Measurements from ENCODE around the gene NME9. TPM values are rescaled to one million over a fixed set of nuclear protein-coding genes. Genes with fewer than 3 reads are reported as not detected.

Gene NME9
- polyA plus RNA-seq, 2 donors: 0.06 to 0.12 TPM

- WGBS, 2 donors: 89 to 95% methylated on average over 7 of the region's 7 CpGs
- no peaks in the 10 kb centered on the region for H3K36me3 ChIP-seq (ENCODE audit: control insufficient read depth in 2 of 2, insufficient read depth in 2 of 2, low read length in 1 of 2)
Measured at GRCh38 chr3:138373087-138373735, 43.6 kb upstream of the NME9 start.

GRCh38 chr3:138371070-138371965, 41.7 kb upstream of the NME9 start:
- Histone ChIP-seq H3K36me3 (ENCODE audit: control insufficient read depth in 2 of 2, insufficient read depth in 2 of 2, low read length in 1 of 2) (no peaks in the 10 kb centered on the region), H3K9me3 (ENCODE audit: control insufficient read depth in 2 of 2, insufficient read depth in 1 of 2, low read depth in 1 of 2, low read length in 1 of 2) (no peaks in the 10 kb centered on the region), H3K4me3 (ENCODE audit: low read depth in 1 of 2, low read length in 2 of 2) (no peak overlapping the region), H3K4me1 (ENCODE audit: control insufficient read depth in 2 of 2, insufficient read depth in 2 of 2, low read length in 1 of 2) (no peaks in the 10 kb centered on the region), H3K27me3 (ENCODE audit: control insufficient read depth in 1 of 2, insufficient read depth in 2 of 2, low read length in 2 of 2) (no peaks in the 10 kb centered on the region), H3K27ac (ENCODE audit: low read depth in 2 of 2, low read length in 1 of 2) (no peak overlapping the region)
- 83 to 84% methylated on average over 9 of the region's 9 CpGs for WGBS, 2 donors

More at GRCh38 chr3:138373087-138373735, 43.6 kb upstream of the NME9 start:
- Histone ChIP-seq H3K4me3 (ENCODE audit: low read depth in 1 of 2, low read length in 2 of 2) (no peak overlapping the region), H3K27me3 (ENCODE audit: control insufficient read depth in 1 of 2, insufficient read depth in 2 of 2, low read length in 2 of 2) (no peaks in the 10 kb centered on the region), H3K4me1 (ENCODE audit: control insufficient read depth in 2 of 2, insufficient read depth in 2 of 2, low read length in 1 of 2) (no peaks in the 10 kb centered on the region), H3K9me3 (ENCODE audit: control insufficient read depth in 2 of 2, insufficient read depth in 1 of 2, low read depth in 1 of 2, low read length in 1 of 2) (no peaks in the 10 kb centered on the region), H3K27ac (ENCODE audit: low read depth in 2 of 2, low read length in 1 of 2) (no peak overlapping the region)

GRCh38 chr3:138370321-138370720, 40.7 kb upstream of the NME9 start:
- Histone ChIP-seq H3K36me3 (ENCODE audit: control insufficient read depth in 2 of 2, insufficient read depth in 2 of 2, low read length in 1 of 2) (no peaks in the 10 kb centered on the region), H3K9me3 (ENCODE audit: control insufficient read depth in 2 of 2, insufficient read depth in 1 of 2, low read depth in 1 of 2, low read length in 1 of 2) (no peaks in the 10 kb centered on the region), H3K27me3 (ENCODE audit: control insufficient read depth in 1 of 2, insufficient read depth in 2 of 2, low read length in 2 of 2) (no peaks in the 10 kb centered on the region), H3K4me1 (ENCODE audit: control insufficient read depth in 2 of 2, insufficient read depth in 2 of 2, low read length in 1 of 2) (no peaks in the 10 kb centered on the region), H3K27ac (ENCODE audit: low read depth in 2 of 2, low read length in 1 of 2) (no peak overlapping the region), H3K4me3 (ENCODE audit: low read depth in 1 of 2, low read length in 2 of 2) (no peak overlapping the region)
- WGBS, 2 donors: 85% methylated on average over 8 of the region's 8 CpGs

- no peaks in the 10 kb centered on the region for H3K9me3 ChIP-seq (ENCODE audit: control insufficient read depth in 2 of 2, insufficient read depth in 1 of 2, low read depth in 1 of 2, low read length in 1 of 2)
- H3K27me3 ChIP-seq (ENCODE audit: control insufficient read depth in 1 of 2, insufficient read depth in 2 of 2, low read length in 2 of 2): no peaks in the 10 kb centered on the region
- H3K4me3 ChIP-seq (ENCODE audit: low read depth in 1 of 2, low read length in 2 of 2): no peak overlapping the region
- 74 to 81% methylated on average over 8 of the region's 8 CpGs for WGBS, 2 donors
- no peak overlapping the region for H3K27ac ChIP-seq (ENCODE audit: low read depth in 2 of 2, low read length in 1 of 2)
- H3K4me1 ChIP-seq (ENCODE audit: control insufficient read depth in 2 of 2, insufficient read depth in 2 of 2, low read length in 1 of 2): no peaks in the 10 kb centered on the region
- H3K36me3 ChIP-seq (ENCODE audit: control insufficient read depth in 2 of 2, insufficient read depth in 2 of 2, low read length in 1 of 2): no peaks in the 10 kb centered on the region
Measured at GRCh38 chr3:138369151-138369900, 39.7 kb upstream of the NME9 start.

GRCh38 chr3:138367911-138368310, 38.3 kb upstream of the NME9 start:
- no peak overlapping the region for H3K27ac ChIP-seq (ENCODE audit: low read depth in 2 of 2, low read length in 1 of 2)
- H3K36me3 ChIP-seq (ENCODE audit: control insufficient read depth in 2 of 2, insufficient read depth in 2 of 2, low read length in 1 of 2): no peaks in the 10 kb centered on the region
- no peaks in the 10 kb centered on the region for H3K27me3 ChIP-seq (ENCODE audit: control insufficient read depth in 1 of 2, insufficient read depth in 2 of 2, low read length in 2 of 2)
- no peak overlapping the region for H3K4me3 ChIP-seq (ENCODE audit: low read depth in 1 of 2, low read length in 2 of 2)
- 25 to 48% methylated on average over 5 of the region's 5 CpGs for WGBS, 2 donors
- H3K4me1 ChIP-seq (ENCODE audit: control insufficient read depth in 2 of 2, insufficient read depth in 2 of 2, low read length in 1 of 2): peaks cover 2 to 3% of the 10 kb centered on the region in 2 donors
- no peaks in the 10 kb centered on the region for H3K9me3 ChIP-seq (ENCODE audit: control insufficient read depth in 2 of 2, insufficient read depth in 1 of 2, low read depth in 1 of 2, low read length in 1 of 2)

- 82 to 88% methylated on average over 7 of the region's 7 CpGs for WGBS, 2 donors
- H3K27ac ChIP-seq (ENCODE audit: low read depth in 2 of 2, low read length in 1 of 2): no peak overlapping the region
- peaks cover 2 to 3% of the 10 kb centered on the region in 2 donors for H3K4me1 ChIP-seq (ENCODE audit: control insufficient read depth in 2 of 2, insufficient read depth in 2 of 2, low read length in 1 of 2)
Measured at GRCh38 chr3:138367326-138367850, 37.7 kb upstream of the NME9 start.

GRCh38 chr3:138366006-138366759, 36.5 kb upstream of the NME9 start:
- Histone ChIP-seq H3K4me1 (ENCODE audit: control insufficient read depth in 2 of 2, insufficient read depth in 2 of 2, low read length in 1 of 2) (peaks cover 2 to 3% of the 10 kb centered on the region in 2 donors), H3K4me3 (ENCODE audit: low read depth in 1 of 2, low read length in 2 of 2) (no peak overlapping the region), H3K9me3 (ENCODE audit: control insufficient read depth in 2 of 2, insufficient read depth in 1 of 2, low read depth in 1 of 2, low read length in 1 of 2) (no peaks in the 10 kb centered on the region), H3K36me3 (ENCODE audit: control insufficient read depth in 2 of 2, insufficient read depth in 2 of 2, low read length in 1 of 2) (no peaks in the 10 kb centered on the region), H3K27me3 (ENCODE audit: control insufficient read depth in 1 of 2, insufficient read depth in 2 of 2, low read length in 2 of 2) (no peaks in the 10 kb centered on the region), H3K27ac (ENCODE audit: low read depth in 2 of 2, low read length in 1 of 2) (no peak overlapping the region)
- WGBS, 2 donors: 70 to 76% methylated on average over 8 of the region's 8 CpGs

More at GRCh38 chr3:138367326-138367850, 37.7 kb upstream of the NME9 start:
- Histone ChIP-seq H3K4me3 (ENCODE audit: low read depth in 1 of 2, low read length in 2 of 2) (no peak overlapping the region), H3K9me3 (ENCODE audit: control insufficient read depth in 2 of 2, insufficient read depth in 1 of 2, low read depth in 1 of 2, low read length in 1 of 2) (no peaks in the 10 kb centered on the region), H3K36me3 (ENCODE audit: control insufficient read depth in 2 of 2, insufficient read depth in 2 of 2, low read length in 1 of 2) (no peaks in the 10 kb centered on the region), H3K27me3 (ENCODE audit: control insufficient read depth in 1 of 2, insufficient read depth in 2 of 2, low read length in 2 of 2) (no peaks in the 10 kb centered on the region)

- 94 to 96% methylated on average over 4 of the region's 4 CpGs for WGBS, 2 donors
- Histone ChIP-seq H3K27me3 (ENCODE audit: control insufficient read depth in 1 of 2, insufficient read depth in 2 of 2, low read length in 2 of 2) (no peaks in the 10 kb centered on the region), H3K27ac (ENCODE audit: low read depth in 2 of 2, low read length in 1 of 2) (no peak overlapping the region), H3K4me3 (ENCODE audit: low read depth in 1 of 2, low read length in 2 of 2) (no peak overlapping the region), H3K9me3 (ENCODE audit: control insufficient read depth in 2 of 2, insufficient read depth in 1 of 2, low read depth in 1 of 2, low read length in 1 of 2) (no peaks in the 10 kb centered on the region), H3K36me3 (ENCODE audit: control insufficient read depth in 2 of 2, insufficient read depth in 2 of 2, low read length in 1 of 2) (no peaks in the 10 kb centered on the region), H3K4me1 (ENCODE audit: control insufficient read depth in 2 of 2, insufficient read depth in 2 of 2, low read length in 1 of 2) (peaks cover 2 to 3% of the 10 kb centered on the region in 2 donors)
Measured at GRCh38 chr3:138365253-138365555, 35.6 kb upstream of the NME9 start.

Measured in esophagus (tissue), 2 donors.